ENCODE data around the gene FAM120B.

The FAM120B gene

DNA sequence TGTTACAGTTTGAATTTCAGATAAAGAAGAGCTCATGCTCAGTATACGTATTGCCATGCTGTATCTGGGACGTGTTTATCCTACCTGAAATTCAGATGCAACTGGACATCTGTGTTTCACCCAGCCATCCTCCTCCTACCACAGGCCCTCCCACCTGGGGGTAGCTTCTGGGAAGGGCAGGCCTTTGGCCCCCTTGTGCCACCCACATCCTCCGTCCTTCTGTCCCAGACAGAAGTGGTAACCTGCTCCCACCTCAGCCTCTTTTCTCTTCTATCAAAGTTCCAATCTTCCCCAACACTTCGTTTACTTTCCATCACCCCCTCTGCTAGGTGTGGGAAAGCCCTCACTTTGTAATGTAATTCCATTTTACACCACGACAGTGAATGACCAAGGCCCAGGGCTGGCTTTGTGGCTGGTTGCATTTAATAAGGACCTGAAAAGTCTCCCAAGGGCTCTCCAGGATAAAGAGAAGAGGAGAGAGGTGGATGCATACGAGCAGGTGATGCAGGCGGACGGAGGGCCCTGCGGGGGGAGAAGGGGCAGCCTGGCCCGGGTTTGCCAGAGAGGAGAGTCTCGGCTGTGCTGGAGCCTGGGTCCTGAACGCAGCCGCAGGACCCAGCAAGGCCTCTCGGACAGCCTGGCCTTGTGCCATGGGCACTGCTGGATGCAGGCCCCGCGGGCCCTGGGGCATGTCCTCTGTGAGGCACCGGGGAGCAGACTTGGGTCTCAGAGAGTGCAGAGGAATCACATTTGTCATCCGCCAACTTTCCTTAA lies 148.1 kb downstream of the FAM120B start:
- Histone ChIP-seq H3K4me2 (ENCODE audit: low read length) (no peak overlapping the region), H3F3A (ENCODE audit: insufficient read depth, low read length) (no peaks in the 10 kb centered on the region), H3K9ac (ENCODE audit: low read length) (no peak overlapping the region), H4K20me1 (ENCODE audit: insufficient read depth, low read length) (no peaks in the 10 kb centered on the region), H3K4me1 (ENCODE audit: insufficient read depth, low read length, severe bottlenecking) (no peaks in the 10 kb centered on the region), H3K36me3 (ENCODE audit: insufficient read depth, low read length) (no peaks in the 10 kb centered on the region), H3K9me3 (ENCODE audit: low read length) (no peaks in the 10 kb centered on the region), H3K27me3 (ENCODE audit: insufficient read depth, low read length) (no peaks in the 10 kb centered on the region), H3K27ac (ENCODE audit: low read depth, low read length, poor library complexity, severe bottlenecking) (no peak overlapping the region), H2AFZ (ENCODE audit: low read length) (no peak overlapping the region), H3K79me2 (ENCODE audit: insufficient read depth, low read length) (no peaks in the 10 kb centered on the region), H3K4me3 (ENCODE audit: low read depth, low read length, poor library complexity, severe bottlenecking) (no peak overlapping the region), H3K9me2 (ENCODE audit: low read depth, low read length) (no peaks in the 10 kb centered on the region)
- TF ChIP-seq EZH2 (IDR thresholded peaks at IDR 0.05; ENCODE audit: borderline replicate concordance, low read length), result no peak
- TF ChIP-seq, protein P1, sequence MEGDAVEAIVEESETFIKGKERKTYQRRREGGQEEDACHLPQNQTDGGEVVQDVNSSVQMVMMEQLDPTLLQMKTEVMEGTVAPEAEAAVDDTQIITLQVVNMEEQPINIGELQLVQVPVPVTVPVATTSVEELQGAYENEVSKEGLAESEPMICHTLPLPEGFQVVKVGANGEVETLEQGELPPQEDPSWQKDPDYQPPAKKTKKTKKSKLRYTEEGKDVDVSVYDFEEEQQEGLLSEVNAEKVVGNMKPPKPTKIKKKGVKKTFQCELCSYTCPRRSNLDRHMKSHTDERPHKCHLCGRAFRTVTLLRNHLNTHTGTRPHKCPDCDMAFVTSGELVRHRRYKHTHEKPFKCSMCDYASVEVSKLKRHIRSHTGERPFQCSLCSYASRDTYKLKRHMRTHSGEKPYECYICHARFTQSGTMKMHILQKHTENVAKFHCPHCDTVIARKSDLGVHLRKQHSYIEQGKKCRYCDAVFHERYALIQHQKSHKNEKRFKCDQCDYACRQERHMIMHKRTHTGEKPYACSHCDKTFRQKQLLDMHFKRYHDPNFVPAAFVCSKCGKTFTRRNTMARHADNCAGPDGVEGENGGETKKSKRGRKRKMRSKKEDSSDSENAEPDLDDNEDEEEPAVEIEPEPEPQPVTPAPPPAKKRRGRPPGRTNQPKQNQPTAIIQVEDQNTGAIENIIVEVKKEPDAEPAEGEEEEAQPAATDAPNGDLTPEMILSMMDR (IDR thresholded peaks at IDR 0.05; ENCODE audit: low read length), result no peak

DNA sequence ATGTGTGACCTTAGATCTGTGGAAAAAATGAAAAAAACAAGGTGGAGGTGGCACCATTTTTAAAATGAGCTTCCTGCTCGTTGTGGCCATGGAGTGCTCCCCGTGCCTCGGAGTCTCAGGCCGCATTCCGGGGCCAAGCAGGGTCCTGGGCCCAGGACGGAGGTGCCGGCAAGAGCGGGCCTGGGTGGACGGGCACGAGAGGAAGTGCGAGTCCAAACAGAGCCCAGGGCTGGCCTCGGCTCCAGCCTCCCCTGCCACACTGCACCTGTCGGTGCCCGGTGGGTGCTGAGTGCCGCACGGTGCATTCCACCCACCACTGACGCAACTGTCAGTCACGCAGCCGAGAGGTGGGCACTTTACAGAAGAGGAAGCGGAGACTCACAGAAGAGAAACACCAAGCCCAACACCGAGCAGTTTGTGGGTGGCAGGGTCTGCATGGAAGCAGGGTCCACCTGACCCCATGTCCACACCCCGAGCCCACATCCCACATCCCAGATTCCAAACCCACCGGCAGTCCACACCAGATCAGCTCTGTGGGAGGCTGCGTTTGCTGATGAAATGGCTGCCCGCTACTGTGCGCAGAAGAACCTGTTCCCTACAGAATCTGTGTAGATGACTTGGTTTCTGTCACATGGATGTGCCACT lies 148.9 kb downstream of the FAM120B start:
- Histone ChIP-seq H3K9me2 (ENCODE audit: low read depth, low read length) (no peaks in the 10 kb centered on the region), H3K36me3 (ENCODE audit: insufficient read depth, low read length) (no peaks in the 10 kb centered on the region), H3K4me3 (ENCODE audit: low read depth, low read length, poor library complexity, severe bottlenecking) (no peak overlapping the region)

DNA sequence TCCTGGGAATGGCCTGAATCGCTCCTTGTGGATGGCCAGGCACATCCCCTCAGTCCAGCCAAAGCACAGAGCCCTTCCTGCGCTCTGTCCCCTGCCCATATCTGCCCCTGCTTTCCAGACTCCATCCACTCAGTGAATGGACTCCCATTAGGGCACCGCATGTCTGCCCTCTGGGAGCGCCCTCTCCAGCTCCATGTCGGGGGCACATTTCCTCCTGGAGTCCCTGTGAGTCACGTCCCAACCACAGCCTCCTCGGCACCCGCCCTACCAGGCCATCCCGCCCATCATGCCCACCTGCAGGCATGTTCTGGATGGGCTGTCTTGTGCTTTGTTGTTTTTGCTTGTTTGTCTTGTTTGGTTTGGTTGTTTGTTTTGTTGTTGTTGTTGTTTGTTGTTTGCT lies 149.8 kb downstream of the FAM120B start:
- Histone ChIP-seq H3K9ac (ENCODE audit: low read length) (no peak overlapping the region), H3K27ac (ENCODE audit: low read depth, low read length, poor library complexity, severe bottlenecking) (no peak overlapping the region), H3K4me1 (ENCODE audit: insufficient read depth, low read length, severe bottlenecking) (no peaks in the 10 kb centered on the region), H3K27me3 (ENCODE audit: insufficient read depth, low read length) (no peaks in the 10 kb centered on the region), H3K9me2 (ENCODE audit: low read depth, low read length) (no peaks in the 10 kb centered on the region), H4K20me1 (ENCODE audit: insufficient read depth, low read length) (no peaks in the 10 kb centered on the region), H3F3A (ENCODE audit: insufficient read depth, low read length) (no peaks in the 10 kb centered on the region), H3K4me3 (ENCODE audit: low read depth, low read length, poor library complexity, severe bottlenecking) (no peak overlapping the region), H2AFZ (ENCODE audit: low read length) (no peak overlapping the region), H3K9me3 (ENCODE audit: low read length) (no peaks in the 10 kb centered on the region), H3K79me2 (ENCODE audit: insufficient read depth, low read length) (no peaks in the 10 kb centered on the region), H3K36me3 (ENCODE audit: insufficient read depth, low read length) (no peaks in the 10 kb centered on the region), H3K4me2 (ENCODE audit: low read length) (no peak overlapping the region)
- no peak for TF ChIP-seq EZH2 (IDR thresholded peaks at IDR 0.05; ENCODE audit: borderline replicate concordance, low read length)
- TF ChIP-seq, protein P1 (IDR thresholded peaks at IDR 0.05; ENCODE audit: low read length), result no peak

More for the DNA sequence above, 148.9 kb downstream of the FAM120B start:
- Histone ChIP-seq H3K79me2 (ENCODE audit: insufficient read depth, low read length) (no peaks in the 10 kb centered on the region), H3K27ac (ENCODE audit: low read depth, low read length, poor library complexity, severe bottlenecking) (no peak overlapping the region), H3K4me1 (ENCODE audit: insufficient read depth, low read length, severe bottlenecking) (no peaks in the 10 kb centered on the region), H3K9ac (ENCODE audit: low read length) (no peak overlapping the region), H3K4me2 (ENCODE audit: low read length) (no peak overlapping the region), H4K20me1 (ENCODE audit: insufficient read depth, low read length) (no peaks in the 10 kb centered on the region), H3K9me3 (ENCODE audit: low read length) (no peaks in the 10 kb centered on the region), H3F3A (ENCODE audit: insufficient read depth, low read length) (no peaks in the 10 kb centered on the region), H2AFZ (ENCODE audit: low read length) (no peak overlapping the region), H3K27me3 (ENCODE audit: insufficient read depth, low read length) (no peaks in the 10 kb centered on the region)
- TF ChIP-seq, protein P1 (IDR thresholded peaks at IDR 0.05; ENCODE audit: low read length), result no peak
- TF ChIP-seq EZH2 (IDR thresholded peaks at IDR 0.05; ENCODE audit: borderline replicate concordance, low read length), result no peak
